Neutrophil (primary cell): Measurements from ENCODE around the gene KIF3C.

Source experiments
- H3K27ac ChIP-seq: fragments of 200-600 bp; sonication (generic); 2 replicates; pipeline ENCODE4 v1.5.1; 2016; ENCODE audit warnings: mild to moderate bottlenecking, moderate library complexity
- H3K27me3 ChIP-seq: fragments of 200-600 bp; sonication (generic); 2 replicates; pipeline ENCODE4 v1.6.0; 2016; ENCODE audit warnings: mild to moderate bottlenecking
- H3K36me3 ChIP-seq: fragments of 200-600 bp; sonication (generic); 2 replicates; pipeline ENCODE4 v1.5.1; 2017
- H3K4me1 ChIP-seq, 2 experiments: fragments of 200-600 bp in 1 of 2; sonication (generic) in 1 of 2; 1 replicate in 1 of 2; 2 replicates in 1 of 2; pipeline versions ENCODE4 v1.5.1 to v1.6.1; 2013 to 2016; ENCODE audit warnings: low read depth in 1 of 2, low read length in 1 of 2, mild to moderate bottlenecking in 1 of 2, moderate library complexity in 1 of 2; ENCODE audit not compliant: control insufficient read depth in 1 of 2, insufficient read depth in 1 of 2
- H3K4me3 ChIP-seq, 2 experiments: fragments of 200-600 bp in 1 of 2; sonication (generic) in 1 of 2; 1 replicate in 1 of 2; 2 replicates in 1 of 2; pipeline ENCODE4 v1.5.1; 2013 to 2016; ENCODE audit warnings: low read depth in 1 of 2, low read length in 1 of 2, mild to moderate bottlenecking in 1 of 2, moderate library complexity in 1 of 2
- H3K9me3 ChIP-seq: fragments of 200-600 bp; sonication (generic); 2 replicates; pipeline ENCODE4 v1.5.1; 2016
- CTCF ChIP-seq: fragments of 200-600 bp; sonication (generic); IDR thresholded peaks from 2 replicates; pipeline ENCODE4 v1.5.1; 2016; ENCODE audit warnings: antibody characterized with exemption

The KIF3C gene

GRCh38 chr2:25980076-25980887 lies 2.0 kb downstream of the KIF3C start:
- no peak for TF ChIP-seq CTCF
- H3K27me3 ChIP-seq: no peaks in the 10 kb centered on the region
- no peaks in the 10 kb centered on the region for H3K9me3 ChIP-seq
- no peak overlapping the region for H3K27ac ChIP-seq
- peaks cover 3% of the 10 kb centered on the region for H3K36me3 ChIP-seq
- H3K4me3 ChIP-seq: no peak overlapping the region
- peaks cover 20 to 59% of the 10 kb centered on the region in 2 experiments for H3K4me1 ChIP-seq

DNA sequence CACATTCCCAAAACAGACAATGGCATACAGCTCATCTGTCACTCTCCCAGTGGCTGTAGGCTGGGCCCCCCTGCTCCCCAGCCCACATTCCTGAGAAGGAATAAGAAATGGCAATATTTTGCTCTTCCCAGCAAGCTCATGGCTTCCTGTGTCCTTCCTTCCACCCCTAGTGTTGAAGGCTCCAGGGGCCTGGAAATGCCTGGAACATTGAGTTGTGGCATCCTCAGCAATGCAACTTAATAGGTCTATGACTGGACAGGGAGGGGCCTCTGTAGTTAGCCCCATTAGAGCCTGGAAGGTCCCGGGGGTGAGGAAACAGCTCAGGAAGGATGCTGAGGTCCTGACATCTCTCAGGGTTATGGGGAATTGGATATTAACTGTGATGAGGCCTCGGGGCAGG lies 3.3 kb downstream of the KIF3C start:
- H3K4me1 ChIP-seq: peaks cover 20 to 59% of the 10 kb centered on the region in 2 experiments
- no peak overlapping the region for H3K4me3 ChIP-seq

DNA sequence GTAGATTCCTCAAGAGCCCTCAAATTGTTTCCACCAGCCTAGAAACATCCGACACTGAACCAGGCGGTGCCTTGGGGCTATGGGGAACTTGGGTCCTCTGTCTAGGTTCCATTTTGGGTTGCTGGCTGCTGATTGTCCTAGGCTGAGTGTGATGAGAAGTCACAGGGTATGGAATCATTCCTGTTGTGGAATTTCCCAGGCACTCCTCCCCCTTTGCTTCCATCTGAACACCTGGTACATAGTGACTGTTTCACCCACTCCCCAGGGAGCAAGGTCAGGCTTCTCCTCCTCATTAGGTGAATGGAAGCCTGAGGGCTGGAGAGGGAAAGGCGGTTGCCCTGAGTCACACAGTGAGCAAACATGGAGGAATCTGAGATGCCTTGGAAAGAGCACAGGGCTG lies 4.5 kb downstream of the KIF3C start:
- peaks cover 3% of the 10 kb centered on the region for H3K36me3 ChIP-seq
- no peak overlapping the region for H3K27ac ChIP-seq
- H3K4me1 ChIP-seq: peaks cover 18 to 56% of the 10 kb centered on the region in 2 experiments
- no peaks in the 10 kb centered on the region for H3K27me3 ChIP-seq
- no peak overlapping the region for H3K4me3 ChIP-seq
- TF ChIP-seq CTCF: no peak
- no peaks in the 10 kb centered on the region for H3K9me3 ChIP-seq

More for the DNA sequence above, 3.3 kb downstream of the KIF3C start:
- no peaks in the 10 kb centered on the region for H3K27me3 ChIP-seq
- TF ChIP-seq CTCF: no peak
- H3K9me3 ChIP-seq: no peaks in the 10 kb centered on the region
- H3K27ac ChIP-seq: no peak overlapping the region
- H3K36me3 ChIP-seq: peaks cover 3% of the 10 kb centered on the region

GRCh38 chr2:25976983-25977741 lies 5.1 kb downstream of the KIF3C start:
- TF ChIP-seq CTCF: no peak
- peaks cover 3% of the 10 kb centered on the region for H3K36me3 ChIP-seq
- no peaks in the 10 kb centered on the region for H3K27me3 ChIP-seq
- no peaks in the 10 kb centered on the region for H3K9me3 ChIP-seq
- H3K4me1 ChIP-seq: peaks cover 16 to 52% of the 10 kb centered on the region in 2 experiments
- no peak overlapping the region for H3K27ac ChIP-seq
- no peak overlapping the region for H3K4me3 ChIP-seq

DNA sequence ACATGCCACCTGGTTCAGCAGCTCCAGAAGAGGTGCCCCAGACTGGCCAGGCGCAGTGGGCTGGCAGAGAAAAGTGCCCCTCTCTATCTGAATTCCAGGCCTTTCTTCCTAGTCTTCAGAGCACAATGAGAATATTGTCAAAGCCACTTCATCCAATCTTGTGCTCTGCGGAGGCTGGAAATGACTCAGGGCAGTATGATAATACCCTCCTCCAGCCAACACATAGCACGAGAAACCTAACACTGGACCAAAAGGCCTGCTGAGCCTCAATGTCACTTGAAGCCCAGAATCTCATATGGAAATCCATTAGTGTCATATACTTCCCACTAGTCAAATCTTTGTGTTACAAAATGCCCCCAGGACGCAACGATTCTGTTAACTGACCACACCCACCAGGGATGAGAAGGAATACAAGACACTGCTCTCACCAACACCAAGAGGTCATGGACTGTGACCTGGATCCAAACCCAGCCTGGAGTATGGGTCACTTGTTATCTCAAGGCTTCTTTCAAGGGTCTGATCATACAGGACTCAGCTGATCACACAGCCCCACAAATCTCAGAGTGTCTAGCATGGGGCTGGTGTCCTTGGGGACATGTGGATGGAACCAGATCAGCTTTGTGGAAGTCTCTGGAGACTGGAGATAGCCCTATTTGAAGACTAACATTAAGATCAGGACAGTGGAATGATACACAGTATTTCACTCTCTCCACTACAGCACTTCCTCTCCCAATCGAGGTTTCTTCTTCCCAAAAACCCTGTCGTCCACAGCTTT lies 10.1 kb downstream of the KIF3C start:
- Histone ChIP-seq H3K4me1 (peaks cover 0 to 6% of the 10 kb centered on the region in 2 experiments), H3K36me3 (peaks cover 18% of the 10 kb centered on the region), H3K27me3 (no peaks in the 10 kb centered on the region), H3K27ac (no peak overlapping the region), H3K4me3 (no peak overlapping the region), H3K9me3 (no peaks in the 10 kb centered on the region)
- TF ChIP-seq CTCF: no peak
